Stimulated activated CD4-positive, alpha-beta T cell treated with anti-CD3 and anti-CD28 coated beads, Interleukin-2, amount 100 ng/mL, for 48 hours (primary cell): ENCODE measurements around the gene RWDD2A.
A peak's percentile ranks its signal among the peaks of the same experiment; 100 is the strongest.

Experiments used
- DNase-seq, 2 donors: peaks; one replicate each; pipeline ENCODE4 v3.0.0-alpha.2; 2020

The RWDD2A gene

GRCh38 chr6:83199173-83199862 lies 6.2 kb downstream of the RWDD2A start:
- DNase-seq = no peak

GRCh38 chr6:83199863-83200225 lies 6.7 kb downstream of the RWDD2A start:
- DNase-seq = no peak

- no peak for DNase-seq
Observed at GRCh38 chr6:83202031-83202430, 8.9 kb downstream of the RWDD2A start.

GRCh38 chr6:83215131-83216047 lies 22.2 kb downstream of the RWDD2A start:
- peak; percentile 27 to 32 for DNase-seq

- no peak for DNase-seq
Observed at GRCh38 chr6:83216806-83217205, 23.6 kb downstream of the RWDD2A start.

- DNase-seq = no peak
Observed at GRCh38 chr6:83218646-83219045, 25.5 kb downstream of the RWDD2A start.

GRCh38 chr6:83220121-83220520 lies 27.0 kb downstream of the RWDD2A start:
- DNase-seq = no peak

- no peak for DNase-seq
Observed at GRCh38 chr6:83221276-83221675, 28.1 kb downstream of the RWDD2A start.

GRCh38 chr6:83221889-83222479 lies 28.8 kb downstream of the RWDD2A start:
- DNase-seq = no peak

GRCh38 chr6:83226517-83226916 lies 33.4 kb downstream of the RWDD2A start:
- DNase-seq = no peak

GRCh38 chr6:83231146-83231545 lies 38.0 kb downstream of the RWDD2A start:
- no peak for DNase-seq

GRCh38 chr6:83247471-83247870 lies 54.3 kb downstream of the RWDD2A start:
- no peak for DNase-seq
